Measurements from ENCODE around the gene OR10H5. TPM values are rescaled to one million over a fixed set of nuclear protein-coding genes. Genes with fewer than 3 reads are reported as not detected.
"Not testable (repeated sequence)": the region's sequence is repeated elsewhere in the genome, so short reads cannot be mapped to it uniquely, and the experiment has no call there.

The OR10H5 gene
- total RNA-seq, 1 experiment from 2014 or later, result not detected

GRCh38 chr19:15836330-15837220 lies 49.1 kb downstream of the OR10H5 start:
- ChIA-PET POLR2A (interaction anchor here (0.5 to 1.7 kb wide), 6 partner anchors 8 to 361 kb away, joined by 3 to 16 read pairs (median 5); partner anchors contain the start of gene FAM32A), CTCF (interaction anchor here (0.5 to 1.2 kb wide), 5 partner anchors 26 to 788 kb away, joined by 3 to 5 read pairs (median 4); partner anchors contain the start of gene FAM32A)
- no peaks in the 10 kb centered on the region for H3K27me3 Mint-ChIP-seq (ENCODE audit: insufficient read depth, unreplicated experiment)
- H3K27me3 ChIP-seq (replicated peaks; ENCODE audit: control insufficient read depth, insufficient read depth, low read length), result no peaks in the 10 kb centered on the region
- no peaks in the 10 kb centered on the region for H3K36me3 ChIP-seq (ENCODE audit: control insufficient read depth, insufficient read depth, low read length)
- peak overlapping the region; percentile 94 for H3K27ac Mint-ChIP-seq (ENCODE audit: unreplicated experiment)
- peaks cover 30% of the 10 kb centered on the region for H3K4me1 ChIP-seq
- H3K9me3 Mint-ChIP-seq (ENCODE audit: unreplicated experiment), result no peaks in the 10 kb centered on the region
- H3K9me3 ChIP-seq, result no peaks in the 10 kb centered on the region; the same call in 1 of the 2 replicates
- peaks cover 14% of the 10 kb centered on the region for H3K4me1 Mint-ChIP-seq (ENCODE audit: low read depth, unreplicated experiment)
- intact Hi-C loops (cut with micrococcal nuclease; ENCODE audit: unreplicated experiment), result loop anchor here (1.0 to 10.0 kb wide), 2 partner anchors 8 to 348 kb away; partner anchors contain the start of gene FAM32A
- H3K4me3 Mint-ChIP-seq (ENCODE audit: unreplicated experiment), result peak overlapping the region; percentile 76
- BruUV-seq (replicated peaks), result TSS peak; percentile 30
- TF ChIP-seq, protein P1, sequence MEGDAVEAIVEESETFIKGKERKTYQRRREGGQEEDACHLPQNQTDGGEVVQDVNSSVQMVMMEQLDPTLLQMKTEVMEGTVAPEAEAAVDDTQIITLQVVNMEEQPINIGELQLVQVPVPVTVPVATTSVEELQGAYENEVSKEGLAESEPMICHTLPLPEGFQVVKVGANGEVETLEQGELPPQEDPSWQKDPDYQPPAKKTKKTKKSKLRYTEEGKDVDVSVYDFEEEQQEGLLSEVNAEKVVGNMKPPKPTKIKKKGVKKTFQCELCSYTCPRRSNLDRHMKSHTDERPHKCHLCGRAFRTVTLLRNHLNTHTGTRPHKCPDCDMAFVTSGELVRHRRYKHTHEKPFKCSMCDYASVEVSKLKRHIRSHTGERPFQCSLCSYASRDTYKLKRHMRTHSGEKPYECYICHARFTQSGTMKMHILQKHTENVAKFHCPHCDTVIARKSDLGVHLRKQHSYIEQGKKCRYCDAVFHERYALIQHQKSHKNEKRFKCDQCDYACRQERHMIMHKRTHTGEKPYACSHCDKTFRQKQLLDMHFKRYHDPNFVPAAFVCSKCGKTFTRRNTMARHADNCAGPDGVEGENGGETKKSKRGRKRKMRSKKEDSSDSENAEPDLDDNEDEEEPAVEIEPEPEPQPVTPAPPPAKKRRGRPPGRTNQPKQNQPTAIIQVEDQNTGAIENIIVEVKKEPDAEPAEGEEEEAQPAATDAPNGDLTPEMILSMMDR (IDR thresholded peaks at IDR 0.05; ENCODE audit: insufficient read depth in 1 of 2, low read depth in 1 of 2, low read length in 1 of 2, severe bottlenecking in 1 of 2, unreplicated experiment in 1 of 2), result no peak
- peak overlapping the region; percentile 68 for H3K4me3 ChIP-seq (ENCODE audit: low read depth, low read length)
- peaks cover 24% of the 10 kb centered on the region for H3K36me3 Mint-ChIP-seq (ENCODE audit: insufficient read depth, unreplicated experiment)
- peak; percentile 97 to 98 for DNase-seq

- peaks cover 30% of the 10 kb centered on the region for H3K4me1 ChIP-seq
- ChIA-PET CTCF (interaction anchor here (1.0 to 1.2 kb wide), 2 partner anchors 27 to 348 kb away, joined by 4 to 5 read pairs; partner anchors contain the start of gene FAM32A), POLR2A (interaction anchor here (0.5 to 1.7 kb wide), 6 partner anchors 9 to 360 kb away, joined by 3 to 16 read pairs (median 5); partner anchors contain the start of gene FAM32A)
- no peaks in the 10 kb centered on the region for H3K27me3 Mint-ChIP-seq (ENCODE audit: insufficient read depth, unreplicated experiment)
- intact Hi-C loops (cut with micrococcal nuclease; ENCODE audit: unreplicated experiment), result loop anchor here (1.0 to 10.0 kb wide), 2 partner anchors 9 to 348 kb away; partner anchors contain the start of gene FAM32A
- no peaks in the 10 kb centered on the region for H3K27me3 ChIP-seq (replicated peaks; ENCODE audit: control insufficient read depth, insufficient read depth, low read length)
- TSS peak; percentile 85 for BruUV-seq (replicated peaks)
- no peaks in the 10 kb centered on the region; the same call in 1 of the 2 replicates for H3K9me3 ChIP-seq
- peaks cover 14% of the 10 kb centered on the region for H3K4me1 Mint-ChIP-seq (ENCODE audit: low read depth, unreplicated experiment)
- H3K9me3 Mint-ChIP-seq (ENCODE audit: unreplicated experiment), result no peaks in the 10 kb centered on the region
- H3K36me3 Mint-ChIP-seq (ENCODE audit: insufficient read depth, unreplicated experiment), result peaks cover 24% of the 10 kb centered on the region
- peak overlapping the region; percentile 94 for H3K27ac Mint-ChIP-seq (ENCODE audit: unreplicated experiment)
- DNase-seq, result peak; percentile 80 to 89
- H3K4me3 ChIP-seq (ENCODE audit: low read depth, low read length), result peak overlapping the region; percentile 68
- peak overlapping the region; percentile 76 for H3K4me3 Mint-ChIP-seq (ENCODE audit: unreplicated experiment)
- H3K36me3 ChIP-seq (ENCODE audit: control insufficient read depth, insufficient read depth, low read length), result no peaks in the 10 kb centered on the region
- TF ChIP-seq, protein P1 (IDR thresholded peaks at IDR 0.05; ENCODE audit: insufficient read depth in 1 of 2, low read depth in 1 of 2, low read length in 1 of 2, severe bottlenecking in 1 of 2, unreplicated experiment in 1 of 2), result no peak
These were observed 49.8 kb downstream of the OR10H5 start for GRCh38 chr19:15837221-15837731.

GRCh38 chr19:15838351-15838750 lies 50.9 kb downstream of the OR10H5 start:
- H3K4me1 ChIP-seq, result peaks cover 26% of the 10 kb centered on the region
- no peaks in the 10 kb centered on the region for H3K27me3 Mint-ChIP-seq (ENCODE audit: insufficient read depth, unreplicated experiment)
- H3K27ac Mint-ChIP-seq (ENCODE audit: unreplicated experiment), result peak overlapping the region; percentile 94
- intact Hi-C loops (cut with micrococcal nuclease; ENCODE audit: unreplicated experiment), result loop anchor here (10.0 kb wide), 1 partner anchor 346 kb away; the partner anchor contains the start of gene FAM32A
- H3K4me3 Mint-ChIP-seq (ENCODE audit: unreplicated experiment), result peak overlapping the region; percentile 36
- no peaks in the 10 kb centered on the region for H3K36me3 ChIP-seq (ENCODE audit: control insufficient read depth, insufficient read depth, low read length)
- H3K4me1 Mint-ChIP-seq (ENCODE audit: low read depth, unreplicated experiment), result peaks cover 14% of the 10 kb centered on the region
- no peaks in the 10 kb centered on the region for H3K9me3 Mint-ChIP-seq (ENCODE audit: unreplicated experiment)
- no peaks in the 10 kb centered on the region; the same call in 1 of the 2 replicates for H3K9me3 ChIP-seq
- no peak for DNase-seq
- ChIA-PET POLR2A (no interaction called here), CTCF (interaction anchor here (0.7 kb wide), 1 partner anchor 548 kb away, joined by 3 read pairs; no protein-coding TSS in a partner anchor)
- peaks cover 24% of the 10 kb centered on the region for H3K36me3 Mint-ChIP-seq (ENCODE audit: insufficient read depth, unreplicated experiment)
- TF ChIP-seq, protein P1 (IDR thresholded peaks at IDR 0.05; ENCODE audit: insufficient read depth in 1 of 2, low read depth in 1 of 2, low read length in 1 of 2, severe bottlenecking in 1 of 2, unreplicated experiment in 1 of 2), result no peak
- BruUV-seq (replicated peaks), result no TSS peak
- H3K4me3 ChIP-seq (ENCODE audit: low read depth, low read length), result peak overlapping the region; percentile 18; the same call in 1 of the 2 replicates
- H3K27me3 ChIP-seq (replicated peaks; ENCODE audit: control insufficient read depth, insufficient read depth, low read length), result no peaks in the 10 kb centered on the region

DNA sequence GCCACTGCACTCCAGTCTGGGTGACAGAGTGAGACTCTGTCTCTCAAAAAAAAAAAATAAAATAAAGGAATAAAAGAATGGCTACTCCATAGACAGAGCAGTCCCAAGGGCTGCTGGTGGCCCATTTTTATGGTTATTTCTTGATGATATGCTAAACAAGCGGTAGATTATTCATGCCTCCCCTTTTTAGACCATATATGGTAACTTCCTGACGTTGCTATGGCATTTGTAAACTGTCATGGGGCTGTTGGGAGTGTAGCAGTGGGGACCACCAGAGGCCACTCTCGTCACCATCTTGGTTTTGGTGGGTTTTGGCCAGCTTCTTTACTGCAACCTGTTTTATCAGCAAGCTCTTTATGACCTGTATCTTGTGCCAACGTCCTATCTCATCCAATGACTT lies 52.4 kb downstream of the OR10H5 start:
- intact Hi-C loops (cut with micrococcal nuclease; ENCODE audit: unreplicated experiment), result loop anchor here (10.0 kb wide), 1 partner anchor 345 kb away; the partner anchor contains the start of gene FAM32A
- peaks cover 17% of the 10 kb centered on the region for H3K4me1 ChIP-seq
- H3K9me3 Mint-ChIP-seq (ENCODE audit: unreplicated experiment); H3K4me3 Mint-ChIP-seq (ENCODE audit: unreplicated experiment); BruUV-seq (replicated peaks); H3K27me3 ChIP-seq (replicated peaks; ENCODE audit: control insufficient read depth, insufficient read depth, low read length); POLR2A ChIA-PET; H3K27me3 Mint-ChIP-seq (ENCODE audit: insufficient read depth, unreplicated experiment); H3K4me3 ChIP-seq (ENCODE audit: low read depth, low read length); DNase-seq; H3K36me3 ChIP-seq (ENCODE audit: control insufficient read depth, insufficient read depth, low read length); H3K9me3 ChIP-seq; H3K27ac Mint-ChIP-seq (ENCODE audit: unreplicated experiment): not testable (repeated sequence)
- Mint-ChIP-seq H3K4me1 (ENCODE audit: low read depth, unreplicated experiment) (peaks cover 14% of the 10 kb centered on the region), H3K36me3 (ENCODE audit: insufficient read depth, unreplicated experiment) (peaks cover 24% of the 10 kb centered on the region)
- CTCF ChIA-PET, result interaction anchor here (0.6 kb wide), 1 partner anchor 1186 kb away, joined by 4 read pairs; no protein-coding TSS in a partner anchor
